NCI-H1417 treated with DMSO at 0.1 percent for 48 hours (cell line): Measurements from ENCODE around the gene DEFB113.

Experiments used
- DNase-seq: peaks from one replicate; lab custom pipeline; 2025; lab: John Stamatoyannopoulos, UW

The DEFB113 gene

DNA sequence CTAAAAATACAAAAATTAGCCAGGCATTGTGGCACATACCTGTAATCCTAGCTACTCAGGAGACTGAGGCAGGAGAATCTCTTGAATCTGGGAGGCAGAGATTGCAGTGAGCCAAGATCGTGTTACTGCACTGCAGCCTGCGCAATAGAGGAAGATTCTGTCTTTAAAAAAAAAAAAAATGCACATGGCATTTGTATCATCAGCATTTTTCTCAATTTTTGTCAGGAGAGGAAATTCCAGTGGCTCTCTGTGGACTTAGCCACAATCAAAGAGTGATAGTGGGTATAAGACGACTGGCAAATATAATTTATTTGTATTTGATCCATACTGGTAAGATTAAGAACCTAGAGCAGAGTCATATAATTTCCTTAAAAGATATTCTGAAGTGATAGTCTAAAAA, 34.0 kb downstream of the DEFB113 start:
- DNase-seq, result no peak

DNA sequence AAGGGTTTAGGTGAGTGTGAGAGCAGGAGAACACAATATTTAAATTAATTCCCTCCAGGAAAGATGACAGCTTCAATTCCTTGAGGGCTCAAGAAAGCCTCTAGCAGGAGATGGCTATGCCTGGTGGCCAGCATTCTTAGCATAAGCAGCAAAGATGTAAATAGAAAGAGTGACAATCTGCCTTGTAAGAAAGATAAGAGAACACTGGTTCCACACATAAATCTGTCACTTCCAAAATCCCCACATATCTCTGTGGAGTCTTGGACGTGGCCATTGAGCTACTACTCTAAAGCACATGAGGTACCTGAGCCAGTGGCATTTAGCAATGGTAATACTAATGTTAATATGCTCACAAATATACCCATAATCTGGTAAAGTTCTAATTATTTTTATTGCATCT, 34.7 kb downstream of the DEFB113 start:
- DNase-seq, result no peak

DNA sequence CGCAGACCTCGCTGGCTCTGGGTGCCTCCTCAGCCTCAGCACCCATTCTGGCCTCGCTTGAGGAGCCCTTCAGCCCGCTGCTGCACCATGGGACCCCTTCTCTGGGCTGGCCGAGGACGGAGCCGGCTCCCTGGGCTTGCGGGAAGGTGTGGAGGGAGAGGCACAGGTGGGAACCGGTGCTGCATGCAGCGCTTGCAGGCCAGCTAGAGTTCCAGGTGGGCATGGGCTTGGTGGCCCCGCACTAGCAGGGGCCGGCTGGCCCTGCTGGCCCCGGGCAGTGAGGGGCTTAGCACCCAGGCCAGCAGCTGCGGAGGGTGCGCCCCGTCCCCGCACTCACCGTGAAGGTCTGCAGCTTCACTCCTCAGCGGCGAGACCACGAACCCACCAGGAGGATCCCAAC, 35.9 kb downstream of the DEFB113 start:
- DNase-seq, result no peak

DNA sequence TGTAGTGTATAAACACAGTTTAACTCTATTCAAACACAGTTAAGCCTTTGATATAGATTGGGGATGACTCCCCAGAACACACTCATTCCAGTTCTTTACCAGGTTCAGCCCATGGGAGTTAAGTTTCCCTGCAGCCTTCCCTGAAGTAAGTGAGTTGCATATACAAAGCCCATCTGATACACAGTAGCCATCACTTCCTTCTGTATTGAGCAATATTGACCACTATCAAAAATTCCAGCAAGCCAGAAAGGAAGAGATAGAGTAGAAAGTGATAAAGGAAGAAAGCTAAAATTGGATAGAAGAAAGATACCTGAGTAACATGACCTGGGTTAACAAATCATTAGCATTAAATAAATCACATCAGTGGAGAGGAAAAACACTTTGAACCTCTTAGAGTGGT, 40.1 kb downstream of the DEFB113 start:
- DNase-seq, result no peak

DNA sequence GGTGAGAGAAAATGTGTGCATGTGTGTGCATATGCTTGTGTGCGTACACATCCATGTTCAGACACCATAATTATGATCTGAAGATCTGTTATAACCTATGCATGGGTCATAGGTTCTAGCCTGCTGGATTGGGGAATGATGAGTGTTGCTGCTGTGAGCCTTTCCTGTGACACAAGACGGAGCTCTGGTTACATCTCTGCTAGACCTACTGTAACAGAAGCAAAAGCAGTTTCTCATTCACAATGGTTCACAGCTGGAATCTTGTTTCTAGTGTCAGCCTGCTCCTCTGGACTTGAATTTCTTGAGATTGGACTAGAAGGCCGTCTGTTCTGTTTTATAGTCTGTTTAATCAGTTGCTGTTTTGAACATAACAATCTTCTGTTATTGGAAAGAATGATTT, 45.6 kb downstream of the DEFB113 start:
- DNase-seq, result no peak

DNA sequence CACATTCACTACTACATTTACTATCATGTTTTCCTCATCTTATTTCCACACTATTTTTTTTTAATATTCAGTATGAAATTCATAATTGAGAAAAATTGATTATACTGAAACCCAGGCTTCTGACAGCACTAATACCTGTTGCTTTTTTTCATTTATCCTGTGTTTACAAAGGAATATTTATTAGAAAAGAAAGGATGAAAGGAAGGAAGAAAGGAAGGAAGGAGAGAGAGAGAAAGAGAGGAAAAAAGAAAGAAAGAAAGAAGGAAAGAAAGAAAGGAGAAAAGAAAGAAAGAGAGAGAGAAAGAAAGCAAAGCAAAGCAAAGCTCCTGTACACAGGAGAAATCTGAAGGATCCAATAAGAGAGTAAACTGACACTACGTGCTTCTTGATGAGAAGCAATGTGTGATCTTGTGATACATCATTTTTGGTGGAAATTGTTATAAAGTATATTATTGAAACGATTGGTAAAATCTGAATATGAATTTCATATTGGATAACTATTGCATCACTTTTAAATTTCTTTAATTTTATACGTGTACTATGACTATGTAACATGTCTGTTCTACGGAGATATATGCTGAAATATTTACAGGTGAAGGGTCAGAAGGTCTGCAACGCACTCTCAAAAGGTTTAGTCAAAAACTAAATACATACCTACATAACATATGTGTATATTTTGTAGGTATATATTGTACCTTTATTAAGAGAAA, 49.3 kb downstream of the DEFB113 start:
- DNase-seq, result no peak

DNA sequence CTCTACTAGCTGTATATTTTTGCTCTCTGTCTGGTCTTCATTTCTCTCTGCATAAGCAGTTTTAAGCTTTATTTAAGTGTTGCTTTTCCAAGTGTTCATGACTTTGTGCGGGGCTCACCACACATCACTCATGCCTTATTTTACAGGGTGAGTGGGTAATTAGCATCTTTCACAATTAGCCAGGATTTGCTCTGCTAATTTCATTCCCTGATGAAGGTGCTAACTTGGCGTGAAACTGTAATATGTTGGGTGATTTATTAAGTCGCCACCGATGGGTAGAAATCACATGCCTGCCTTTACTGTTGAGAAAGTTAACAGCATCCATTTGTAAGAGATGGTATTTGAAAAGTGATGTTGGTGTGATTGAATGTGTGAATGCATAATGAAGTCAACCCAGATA, 50.2 kb downstream of the DEFB113 start:
- no peak for DNase-seq

DNA sequence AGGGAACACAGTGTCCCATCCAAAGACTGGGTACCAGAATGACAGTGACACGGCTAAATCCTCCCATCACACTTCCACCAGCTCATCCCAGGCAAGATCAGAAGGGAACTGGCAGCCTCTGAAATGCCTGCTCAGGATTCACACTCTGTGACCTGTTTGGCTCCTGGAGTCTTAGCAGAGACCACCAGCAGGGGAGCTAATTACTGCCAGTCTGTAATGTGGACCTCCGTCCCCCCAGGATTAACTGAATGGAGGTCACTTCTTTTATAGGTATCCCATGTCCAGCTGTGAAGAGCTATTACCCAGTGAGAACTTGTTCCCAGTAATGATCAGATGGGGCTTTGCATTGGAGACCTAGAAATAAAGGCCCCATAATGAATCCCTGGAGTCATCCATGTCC, 50.6 kb downstream of the DEFB113 start:
- no peak for DNase-seq
